Measurements from ENCODE around the gene VWA3B. TPM values are rescaled to one million over a fixed set of nuclear protein-coding genes. Genes with fewer than 3 reads are reported as not detected.

Gene VWA3B
- total RNA-seq, 1 experiment from 2014 or later = not detected

DNA sequence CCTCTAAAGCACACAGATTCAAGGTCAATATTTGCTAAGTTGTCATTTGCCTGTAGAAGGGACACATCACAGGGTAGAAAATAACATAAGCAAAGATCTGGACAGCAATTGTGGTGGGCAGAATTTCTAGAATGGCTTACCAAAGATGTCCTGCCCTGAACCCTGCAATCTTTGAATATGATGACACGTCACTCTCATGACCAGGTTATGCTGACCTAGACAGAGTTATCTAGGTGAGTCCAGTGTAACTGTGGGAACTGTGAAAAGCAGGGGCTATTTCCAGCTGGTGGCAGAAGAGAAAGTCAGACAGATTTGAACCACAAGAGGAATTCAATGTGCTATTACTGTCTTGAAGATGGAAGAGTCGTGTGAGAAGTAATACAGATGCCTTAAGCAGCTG lies 147.0 kb downstream of the VWA3B start:
- Histone ChIP-seq H2BK12ac (ENCODE audit: insufficient read length, low read depth, low read length) (no peak overlapping the region), H3K4ac (ENCODE audit: low read depth, low read length) (no peak overlapping the region), H4K5ac (ENCODE audit: insufficient read length, low read depth, low read length) (no peak overlapping the region), H3K79me1 (ENCODE audit: insufficient read depth, low read depth, low read length, poor library complexity, severe bottlenecking) (no peaks in the 10 kb centered on the region), H2AK5ac (ENCODE audit: insufficient read length, low read length) (no peak overlapping the region), H3T11ph (ENCODE audit: low read length) (no peak overlapping the region), H2BK20ac (ENCODE audit: low read depth, low read length, poor library complexity, severe bottlenecking) (no peak overlapping the region), H3K14ac (ENCODE audit: insufficient read depth, low read length) (no peak overlapping the region), H3K4me1 (ENCODE audit: insufficient read depth, low read length) (no peaks in the 10 kb centered on the region), H3K23me2 (ENCODE audit: insufficient read length, low read depth, low read length, poor library complexity, severe bottlenecking) (no peaks in the 10 kb centered on the region), H3K9me3 (ENCODE audit: control insufficient read depth, low read depth, low read length) (no peaks in the 10 kb centered on the region), H3K56ac (ENCODE audit: insufficient read length, low read depth, low read length) (no peak overlapping the region), H3K27ac (ENCODE audit: insufficient read length, low read depth, low read length) (no peak overlapping the region), H2BK5ac (ENCODE audit: insufficient read length, low read length) (no peak overlapping the region), H3K4me2 (ENCODE audit: insufficient read depth, insufficient read length, low read length) (no peak overlapping the region), H2BK15ac (ENCODE audit: low read depth, low read length) (no peak overlapping the region), H3K27me3 (ENCODE audit: insufficient read depth, low read length) (no peaks in the 10 kb centered on the region), H4K91ac (ENCODE audit: insufficient read length, low read depth, low read length) (no peak overlapping the region), H4K8ac (replicated peaks; ENCODE audit: insufficient read length, low read depth, low read length) (no peak overlapping the region), H3K9ac (ENCODE audit: extremely low read depth, insufficient read length, low read length) (no peak overlapping the region), H2BK120ac (ENCODE audit: low read depth, low read length, poor library complexity, severe bottlenecking) (no peak overlapping the region), H3K79me2 (ENCODE audit: insufficient read depth, low read length) (no peaks in the 10 kb centered on the region), H4K20me1 (ENCODE audit: control insufficient read depth, insufficient read depth, insufficient read length) (no peaks in the 10 kb centered on the region), H3K23ac (ENCODE audit: insufficient read length, low read depth, low read length) (no peak overlapping the region), H3K18ac (ENCODE audit: insufficient read length, low read depth, low read length) (no peak overlapping the region), H2AFZ (ENCODE audit: low read length) (no peak overlapping the region)
- TF ChIP-seq, protein P1, sequence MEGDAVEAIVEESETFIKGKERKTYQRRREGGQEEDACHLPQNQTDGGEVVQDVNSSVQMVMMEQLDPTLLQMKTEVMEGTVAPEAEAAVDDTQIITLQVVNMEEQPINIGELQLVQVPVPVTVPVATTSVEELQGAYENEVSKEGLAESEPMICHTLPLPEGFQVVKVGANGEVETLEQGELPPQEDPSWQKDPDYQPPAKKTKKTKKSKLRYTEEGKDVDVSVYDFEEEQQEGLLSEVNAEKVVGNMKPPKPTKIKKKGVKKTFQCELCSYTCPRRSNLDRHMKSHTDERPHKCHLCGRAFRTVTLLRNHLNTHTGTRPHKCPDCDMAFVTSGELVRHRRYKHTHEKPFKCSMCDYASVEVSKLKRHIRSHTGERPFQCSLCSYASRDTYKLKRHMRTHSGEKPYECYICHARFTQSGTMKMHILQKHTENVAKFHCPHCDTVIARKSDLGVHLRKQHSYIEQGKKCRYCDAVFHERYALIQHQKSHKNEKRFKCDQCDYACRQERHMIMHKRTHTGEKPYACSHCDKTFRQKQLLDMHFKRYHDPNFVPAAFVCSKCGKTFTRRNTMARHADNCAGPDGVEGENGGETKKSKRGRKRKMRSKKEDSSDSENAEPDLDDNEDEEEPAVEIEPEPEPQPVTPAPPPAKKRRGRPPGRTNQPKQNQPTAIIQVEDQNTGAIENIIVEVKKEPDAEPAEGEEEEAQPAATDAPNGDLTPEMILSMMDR (conservative IDR thresholded peaks at IDR 0.05) = no peak
- H3K36me3 Mint-ChIP-seq (ENCODE audit: insufficient read depth in 1 of 3, low read depth in 3 of 3) = no peaks in the 10 kb centered on the region
- no peaks in the 10 kb centered on the region for H3K9me3 Mint-ChIP-seq
- H3K27me3 Mint-ChIP-seq (ENCODE audit: low read depth) = no peaks in the 10 kb centered on the region
- DNase-seq = no peak
- H3K4me1 Mint-ChIP-seq = no peaks in the 10 kb centered on the region
- no peak overlapping the region for H3K27ac Mint-ChIP-seq
- no CpG with 5 or more reads among the region's 2 CpGs for WGBS (ENCODE audit: extremely low coverage, insufficient read length, low lambda C conversion rate)
- H3K4me3 Mint-ChIP-seq = no peak overlapping the region
